ENCODE results near the gene NFIB.

Gene NFIB

GRCh38 chr9:14095277-14095676 lies 218.7 kb downstream of the NFIB start:
- no peak for DNase-seq

GRCh38 chr9:14094491-14094890 lies 219.4 kb downstream of the NFIB start:
- no peak for DNase-seq

DNA sequence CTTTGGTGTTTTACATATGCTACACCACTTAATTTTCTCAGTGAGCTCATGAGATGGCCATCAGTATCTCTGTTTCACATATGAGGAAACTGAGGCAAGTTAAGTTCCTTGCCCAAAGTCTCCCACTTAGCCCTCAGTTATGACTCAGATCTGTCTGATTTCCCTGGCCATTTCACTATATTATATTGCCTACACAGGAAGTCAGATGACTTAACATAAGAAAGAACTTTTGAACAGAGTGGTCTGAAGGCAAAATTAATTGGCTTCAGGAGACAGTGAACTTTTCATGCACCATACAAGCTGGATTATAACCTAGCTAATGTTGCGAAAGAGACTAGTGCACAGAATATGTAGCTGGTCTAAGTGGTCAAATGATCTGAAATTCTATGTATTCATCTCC lies 221.6 kb downstream of the NFIB start:
- no peak for DNase-seq

- DNase-seq = no peak
Observed at GRCh38 chr9:14089051-14089803, 224.7 kb downstream of the NFIB start.

DNA sequence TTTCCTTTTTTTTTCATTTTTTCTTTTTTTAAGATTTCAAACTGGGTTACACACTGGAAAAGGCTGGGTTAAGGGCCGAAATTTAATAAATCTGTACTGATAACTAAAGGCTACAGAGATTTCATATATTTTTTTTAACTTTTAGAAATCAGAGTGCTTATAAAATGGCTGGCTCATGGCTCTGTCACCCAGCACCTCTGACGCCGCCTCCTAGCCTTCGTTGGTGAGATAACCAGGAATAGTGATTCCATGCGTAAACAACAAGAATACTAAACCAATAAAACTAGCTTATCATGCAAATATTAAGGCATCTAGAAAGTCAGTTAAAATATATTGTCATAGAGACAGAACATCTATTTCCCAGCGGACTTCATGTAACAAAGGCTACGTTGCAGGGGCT lies 226.4 kb downstream of the NFIB start:
- DNase-seq = no peak

DNA sequence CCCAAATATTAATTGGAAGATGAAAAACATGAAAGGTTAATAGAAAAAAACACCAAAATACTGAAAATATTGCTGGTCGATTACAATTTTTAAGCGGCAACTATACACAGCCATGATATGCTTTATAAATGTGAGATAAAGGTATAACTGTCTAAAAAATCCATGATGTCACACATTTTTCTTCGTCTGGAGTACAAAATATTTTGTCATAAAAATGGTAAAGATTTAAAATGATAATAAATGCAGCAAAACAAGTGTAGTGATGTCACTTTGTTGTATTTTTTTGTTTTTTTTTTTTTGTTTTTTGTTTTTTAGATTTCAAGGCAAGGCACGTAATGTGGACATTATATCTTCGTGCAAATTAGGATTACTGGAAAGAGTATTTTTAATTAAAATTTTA lies 227.4 kb downstream of the NFIB start:
- no peak for DNase-seq

- no peak for DNase-seq
Observed at GRCh38 chr9:14085810-14086209, 228.1 kb downstream of the NFIB start.

- DNase-seq = no peak
Observed at GRCh38 chr9:14084867-14085266, 229.1 kb downstream of the NFIB start.

DNA sequence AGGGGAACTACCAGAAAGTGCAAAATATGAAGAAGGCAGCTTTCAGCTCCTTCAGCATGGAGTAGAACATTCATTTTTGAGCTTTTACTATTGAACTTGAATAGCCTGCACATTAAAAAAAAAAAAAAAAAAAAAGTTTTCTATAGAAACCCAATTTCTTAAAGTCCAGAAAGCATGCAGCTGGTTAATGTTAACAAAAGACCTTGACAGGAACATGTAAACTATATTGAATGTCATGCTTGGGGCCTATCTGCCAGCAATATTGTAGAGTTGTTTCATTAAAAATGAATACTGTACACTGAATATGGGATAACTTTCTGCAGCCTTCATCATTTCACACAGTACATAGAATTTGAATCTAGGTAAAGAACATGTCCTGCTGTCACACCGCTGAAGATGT lies 230.6 kb downstream of the NFIB start:
- DNase-seq = no peak

DNA sequence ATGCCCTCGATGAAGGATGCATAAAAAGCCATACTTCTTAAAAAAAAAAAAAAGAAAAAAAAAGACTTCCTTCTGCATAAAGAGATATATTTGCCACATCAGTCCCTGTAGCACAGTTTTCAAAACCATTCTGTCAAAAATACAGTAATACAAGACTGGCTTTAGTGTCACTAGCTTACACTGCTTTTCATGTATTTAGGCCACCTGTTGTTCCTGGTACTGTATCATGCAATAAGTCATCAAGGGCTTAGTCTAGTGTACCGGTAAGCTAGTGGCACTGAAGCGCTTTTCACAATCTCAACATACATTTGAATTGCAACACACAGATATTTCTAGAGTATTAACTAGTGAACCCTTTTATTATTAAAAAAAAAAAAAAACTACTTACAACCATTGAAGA lies 231.2 kb downstream of the NFIB start:
- DNase-seq = no peak

DNA sequence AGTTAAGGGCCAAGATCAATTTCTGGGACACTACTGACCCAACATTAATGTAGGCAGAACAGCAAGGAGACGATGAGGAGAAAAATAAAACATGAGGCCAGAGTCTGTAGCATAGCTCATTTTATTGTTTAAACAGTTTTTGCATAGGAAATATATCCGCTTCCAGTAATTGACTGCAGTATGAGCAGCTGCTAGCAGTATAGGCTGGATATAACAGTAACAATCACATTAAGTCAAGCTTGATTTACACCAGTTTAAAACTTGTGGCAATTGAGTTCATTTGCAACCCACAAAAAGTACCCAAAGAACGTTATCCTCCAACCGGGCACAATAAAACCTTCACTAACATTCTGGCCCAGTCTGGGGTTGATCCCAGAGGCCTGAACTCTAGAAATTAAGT lies 232.2 kb downstream of the NFIB start:
- no peak for DNase-seq

GRCh38 chr9:14080959-14081542 lies 232.9 kb downstream of the NFIB start:
- no peak for DNase-seq

DNA sequence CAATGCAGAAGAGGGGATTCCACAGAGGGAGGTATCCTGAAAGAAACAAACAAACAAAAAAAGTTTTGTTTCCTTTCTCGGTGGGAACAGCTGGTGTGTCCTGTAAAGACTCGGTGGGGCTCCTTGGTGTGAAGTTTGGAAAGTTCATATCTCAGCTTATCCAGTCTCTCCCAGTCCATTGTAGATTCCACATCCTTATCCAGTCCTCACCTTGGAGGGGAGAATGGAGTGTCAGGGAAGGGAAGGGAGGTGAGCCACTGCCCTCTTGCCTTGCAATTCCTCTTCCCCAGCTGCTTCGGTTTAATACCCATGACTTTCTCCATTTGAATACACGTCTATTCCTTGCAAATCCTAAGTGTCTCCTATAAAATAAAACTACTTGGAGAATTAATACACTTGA lies 234.5 kb downstream of the NFIB start:
- no peak for DNase-seq

DNA sequence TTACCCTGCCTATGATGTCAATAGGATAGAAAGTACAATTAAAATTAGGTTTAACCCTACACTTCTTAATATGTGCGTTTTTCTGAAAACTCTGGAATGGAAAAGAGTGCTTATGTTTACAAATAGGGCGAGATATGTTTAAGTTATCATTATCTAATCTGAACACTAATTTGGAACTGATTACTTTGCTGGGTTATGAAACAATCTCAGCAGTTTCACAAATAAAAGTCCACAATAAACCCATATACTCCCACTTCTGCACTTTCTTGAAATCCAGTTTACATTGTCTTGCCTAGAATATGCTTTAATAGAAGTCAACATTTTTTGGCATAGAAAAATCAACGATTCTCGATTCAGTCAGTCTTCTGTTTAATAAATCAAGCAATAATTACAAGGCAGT lies 236.3 kb downstream of the NFIB start:
- no peak for DNase-seq

DNA sequence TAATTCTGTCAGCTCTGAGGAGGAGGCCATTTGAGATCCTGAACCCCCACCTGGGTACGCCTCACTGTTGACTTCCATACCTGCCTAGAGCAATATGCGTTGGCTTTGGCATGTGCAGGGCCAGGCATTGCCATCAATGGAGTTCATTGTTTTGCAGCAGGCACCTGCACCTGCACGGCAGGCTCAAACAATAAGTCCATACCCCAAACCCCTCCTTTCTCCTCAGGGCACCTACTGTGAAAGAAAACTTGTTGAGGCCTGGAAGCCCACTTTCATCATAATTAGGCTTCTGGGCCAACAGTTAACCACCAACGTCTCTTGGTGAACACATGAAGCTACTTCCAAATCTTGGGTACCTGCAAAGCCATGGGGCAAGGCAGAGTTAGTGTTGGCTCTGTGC lies 238.7 kb downstream of the NFIB start:
- DNase-seq = no peak

DNA sequence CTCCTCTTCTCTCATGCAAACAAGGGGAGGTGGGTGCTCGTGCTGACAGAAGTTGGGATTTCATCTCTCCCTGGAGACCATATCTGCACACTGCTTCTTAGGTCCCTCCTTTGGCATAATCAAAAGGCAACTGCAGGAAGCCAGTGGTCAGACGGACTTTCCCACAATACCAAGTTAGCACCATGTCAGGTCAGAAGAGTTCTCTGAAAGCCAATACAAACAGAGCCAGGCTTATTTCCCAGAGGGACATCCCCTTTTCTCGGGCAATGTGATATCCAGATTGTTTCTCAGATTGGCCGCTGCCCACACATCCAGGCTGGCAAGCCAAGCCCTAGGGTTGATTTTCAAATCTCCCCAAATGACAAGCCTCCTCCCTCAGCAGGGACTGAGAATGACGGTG lies 241.1 kb downstream of the NFIB start:
- no peak for DNase-seq

- DNase-seq = no peak
Observed at GRCh38 chr9:14071484-14071883, 242.5 kb downstream of the NFIB start.

GRCh38 chr9:14068690-14069089 lies 245.3 kb downstream of the NFIB start:
- DNase-seq = no peak

- DNase-seq = no peak
Observed at GRCh38 chr9:14066831-14067230, 247.1 kb downstream of the NFIB start.

GRCh38 chr9:14066032-14066431 lies 247.9 kb downstream of the NFIB start:
- DNase-seq = no peak

DNA sequence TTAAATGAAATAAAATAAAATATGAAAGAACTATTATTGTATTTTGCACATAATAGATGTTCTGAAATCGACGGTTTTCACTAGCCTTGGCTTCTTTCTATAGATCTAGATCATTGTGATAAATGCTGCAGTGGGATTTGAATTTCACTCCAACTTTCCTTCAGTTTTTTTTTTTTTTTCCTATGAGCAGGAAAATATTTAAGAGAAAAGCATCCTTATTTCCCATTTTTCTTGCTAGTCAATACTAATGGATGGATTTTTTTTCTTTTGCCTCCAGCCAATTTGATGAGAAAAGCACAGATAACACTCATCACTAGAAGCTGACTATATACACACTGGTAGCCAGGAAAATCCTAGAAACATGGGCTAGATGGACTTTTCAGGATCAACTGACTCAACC lies 249.0 kb downstream of the NFIB start:
- no peak for DNase-seq

DNA sequence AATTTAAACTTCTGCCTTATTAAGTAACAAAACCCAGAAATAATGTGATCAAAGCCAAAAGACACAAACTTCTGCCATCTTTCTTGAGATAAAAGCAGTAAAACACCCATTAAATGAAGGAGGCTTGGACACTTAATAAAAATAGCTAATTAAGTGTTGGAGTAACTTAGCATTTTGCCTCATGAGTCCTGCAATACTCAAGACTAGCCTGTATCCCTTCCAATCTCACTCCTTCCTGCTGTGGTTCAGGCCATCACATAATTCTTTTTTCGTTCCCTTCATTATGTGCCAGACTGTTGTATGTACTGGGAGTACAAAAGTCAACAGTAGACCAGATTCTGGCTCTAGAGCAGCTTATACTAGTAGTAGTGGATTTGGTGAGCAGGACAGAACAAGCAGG lies 250.2 kb downstream of the NFIB start:
- DNase-seq = no peak

DNA sequence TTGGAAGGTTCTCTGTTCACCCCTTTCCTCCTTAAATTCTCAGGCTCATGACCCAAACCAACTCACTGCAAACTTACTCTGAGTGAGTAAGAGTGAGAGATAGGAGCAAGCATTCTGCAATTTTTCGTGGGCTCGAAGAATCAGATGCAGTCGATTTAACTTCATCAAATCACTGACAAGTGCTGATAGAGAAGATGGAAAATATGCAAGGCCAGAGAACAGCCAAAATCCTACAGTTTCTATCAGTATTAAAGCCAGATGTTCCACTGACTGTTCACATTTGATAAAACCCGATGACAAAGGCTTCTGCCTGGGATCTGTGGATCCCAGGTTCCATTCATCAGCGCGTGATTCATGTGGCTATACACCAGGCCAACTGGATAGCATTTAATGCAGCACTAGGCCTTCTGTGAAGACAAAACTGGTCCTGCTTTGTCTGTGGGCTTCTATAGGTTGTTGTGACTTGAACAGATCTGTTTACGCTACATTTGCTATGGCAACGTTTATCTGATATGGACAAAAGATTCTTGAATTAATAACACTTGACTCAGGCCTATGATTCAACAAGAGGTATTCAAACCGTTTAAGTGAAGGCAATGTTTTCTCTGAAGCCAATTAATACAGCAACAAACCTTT lies 251.2 kb downstream of the NFIB start:
- no peak for DNase-seq

- no peak for DNase-seq
Observed at GRCh38 chr9:14061936-14062585, 251.9 kb downstream of the NFIB start.

Measured in NCI-H1436 treated with DMSO at 0.1 percent for 48 hours (cell line).